GM23338 (cell line): Measurements from ENCODE around the gene EPS8L3. TPM values are rescaled to one million over a fixed set of nuclear protein-coding genes. Genes with fewer than 3 reads are reported as not detected.

ENCODE experiments used
- ATAC-seq: fragments of 200-7000 bp; cut with Tn5 transposase; 3 replicates; pipeline ENCODE4 v1.9.1; 2020
- DNase-seq: peaks from one replicate; pipeline ENCODE4 v3.0.0-alpha.2; 2015; ENCODE audit warnings: low spot score
- H2AFZ ChIP-seq: fragments of 200-600 bp; sonication (generic); 2 replicates; pipeline ENCODE4 v1.8.0; 2016; ENCODE audit warnings: antibody characterized with exemption, mild to moderate bottlenecking, moderate library complexity
- H3F3A ChIP-seq: fragments of 200-600 bp; sonication (generic); replicated peaks from 2 replicates; pipeline ENCODE4 v1.8.0; 2017; ENCODE audit warnings: antibody characterized with exemption, mixed run types, low read depth
- H3K27ac ChIP-seq: fragments of 200-600 bp; sonication (generic); 2 replicates; pipeline ENCODE4 v1.6.1; 2016; ENCODE audit warnings: low read depth
- H3K27me3 ChIP-seq: fragments of 200-600 bp; sonication (generic); 2 replicates; pipeline ENCODE4 v1.8.0; 2016; ENCODE audit warnings: mild to moderate bottlenecking, mixed run types, moderate library complexity; ENCODE audit not compliant: insufficient read depth
- H3K36me3 ChIP-seq: fragments of 200-600 bp; sonication (generic); 2 replicates; pipeline ENCODE4 v1.8.0; 2016; ENCODE audit warnings: mild to moderate bottlenecking; ENCODE audit not compliant: insufficient read depth
- H3K4me1 ChIP-seq: fragments of 200-600 bp; sonication (generic); 2 replicates; pipeline ENCODE4 v1.8.0; 2016; ENCODE audit warnings: mild to moderate bottlenecking, moderate library complexity; ENCODE audit not compliant: insufficient read depth
- H3K4me2 ChIP-seq: fragments of 200-600 bp; sonication (generic); 2 replicates; pipeline ENCODE4 v1.7.1; 2017; ENCODE audit warnings: mixed run types
- H3K4me3 ChIP-seq: fragments of 200-600 bp; sonication (generic); 2 replicates; pipeline ENCODE4 v1.6.1; 2016; ENCODE audit warnings: mixed run types
- H3K79me2 ChIP-seq: fragments of 200-600 bp; sonication (generic); replicated peaks from 2 replicates; pipeline ENCODE4 v1.8.0; 2017; ENCODE audit warnings: mild to moderate bottlenecking; ENCODE audit not compliant: insufficient read depth
- H3K9me2 ChIP-seq: fragments of 200-600 bp; sonication (generic); 2 replicates; pipeline ENCODE4 v1.8.0; 2017; ENCODE audit not compliant: insufficient read depth
- H4K20me1 ChIP-seq: fragments of 200-600 bp; sonication (generic); replicated peaks from 2 replicates; pipeline ENCODE4 v1.8.0; 2017; ENCODE audit warnings: mild to moderate bottlenecking; ENCODE audit not compliant: insufficient read depth
- H3K27ac Mint-ChIP-seq: 2 replicates; pipeline ENCODE4 v1.8.0; 2020; ENCODE audit warnings: inconsistent platforms, mild to moderate bottlenecking, moderate library complexity, mixed read lengths
- H3K27me3 Mint-ChIP-seq: 3 replicates; pipeline ENCODE4 v1.8.0; 2022; ENCODE audit warnings: low read depth, mild to moderate bottlenecking, moderate library complexity, mixed read lengths, inconsistent platforms; ENCODE audit not compliant: insufficient read depth, poor library complexity
- H3K36me3 Mint-ChIP-seq: 3 replicates; pipeline ENCODE4 v1.8.0; 2021; ENCODE audit warnings: low read depth, mild to moderate bottlenecking, inconsistent platforms, moderate library complexity, mixed read lengths
- H3K4me1 Mint-ChIP-seq: 3 replicates; pipeline ENCODE4 v1.8.0; 2020; ENCODE audit warnings: mild to moderate bottlenecking, inconsistent platforms, mixed read lengths
- H3K4me3 Mint-ChIP-seq: 3 replicates; pipeline ENCODE4 v1.8.0; 2021; ENCODE audit warnings: moderate library complexity, mild to moderate bottlenecking, inconsistent platforms, mixed read lengths
- H3K9me3 Mint-ChIP-seq: 3 replicates; pipeline ENCODE4 v1.8.0; 2020; ENCODE audit warnings: moderate library complexity, mild to moderate bottlenecking, inconsistent platforms, mixed read lengths
- CREB1 ChIP-seq: fragments of 250-450 bp; sonication (Bioruptor Pico); IDR thresholded peaks from 2 replicates; pipeline ENCODE4 v1.5.0; 2020; ENCODE audit warnings: low read depth, mild to moderate bottlenecking, moderate library complexity
- EZH2 ChIP-seq: fragments of 200-600 bp; sonication (generic); IDR thresholded peaks from one replicate; pipeline ENCODE4 v1.8.0; 2017; ENCODE audit warnings: antibody characterized with exemption, mild to moderate bottlenecking, low read depth; ENCODE audit not compliant: unreplicated experiment
- EZH2phosphoT487 ChIP-seq: fragments of 200-600 bp; sonication (generic); IDR thresholded peaks from one replicate; pipeline ENCODE4 v1.8.1; 2018; ENCODE audit warnings: antibody characterized with exemption; ENCODE audit not compliant: unreplicated experiment
- JUNB ChIP-seq: IDR thresholded peaks from one replicate; pipeline ENCODE4 v1.6.1; 2016; ENCODE audit warnings: antibody characterized with exemption; ENCODE audit not compliant: unreplicated experiment
- POLR2AphosphoS5 ChIP-seq: IDR thresholded peaks from 2 replicates; pipeline ENCODE4 v1.6.1; 2016; ENCODE audit warnings: antibody characterized with exemption, low read depth
- STAT1 ChIP-seq: IDR thresholded peaks from one replicate; pipeline ENCODE4 v1.6.1; 2016; ENCODE audit warnings: antibody characterized with exemption; ENCODE audit not compliant: unreplicated experiment
- ZNF114 ChIP-seq: fragments of 250-450 bp; sonication (Bioruptor Pico); IDR thresholded peaks from 2 replicates; pipeline ENCODE4 v1.5.0; 2020; ENCODE audit warnings: mild to moderate bottlenecking, moderate library complexity
- ZNF331 ChIP-seq: fragments of 250-450 bp; sonication (Bioruptor Pico); IDR thresholded peaks from 2 replicates; pipeline ENCODE4 v1.5.0; 2020; ENCODE audit warnings: low read depth, mild to moderate bottlenecking, moderate library complexity
- polyA plus RNA-seq: library from polyadenylated mRNA; unstranded; fragments of >200 nt; fragmentation: Nextera tagmentation; extraction: Ambion mirVana; gene quantifications from 2 replicates; pipeline ENCODE4 v1.2.1, GENCODE V29; 2016
- total RNA-seq: library from RNA; depleted of rRNA; stranded (reverse); fragments of >200 nt; shearing (Covaris generic); gene quantifications from 2 replicates; pipeline ENCODE4 v1.2.3, GENCODE V29; 2014
- TF ChIP-seq, protein P1 (sequence below), 2 experiments: fragments of 200-600 bp in 1 of 2; sonication (generic) in 1 of 2; conservative IDR thresholded peaks; 2 replicates each; pipeline versions ENCODE4 v1.5.1 to v1.6.1; 2016 to 2017; ENCODE audit warnings: antibody characterized with exemption in 2 of 2, low read depth in 2 of 2, mild to moderate bottlenecking in 2 of 2, moderate library complexity in 1 of 2
- TF ChIP-seq, protein P2 (sequence below): IDR thresholded peaks from 2 replicates; pipeline ENCODE4 v1.6.1; 2016; ENCODE audit warnings: antibody characterized with exemption

Gene EPS8L3
- total and polyA plus RNA-seq, 2 experiments from 2014 or later: not detected

DNA sequence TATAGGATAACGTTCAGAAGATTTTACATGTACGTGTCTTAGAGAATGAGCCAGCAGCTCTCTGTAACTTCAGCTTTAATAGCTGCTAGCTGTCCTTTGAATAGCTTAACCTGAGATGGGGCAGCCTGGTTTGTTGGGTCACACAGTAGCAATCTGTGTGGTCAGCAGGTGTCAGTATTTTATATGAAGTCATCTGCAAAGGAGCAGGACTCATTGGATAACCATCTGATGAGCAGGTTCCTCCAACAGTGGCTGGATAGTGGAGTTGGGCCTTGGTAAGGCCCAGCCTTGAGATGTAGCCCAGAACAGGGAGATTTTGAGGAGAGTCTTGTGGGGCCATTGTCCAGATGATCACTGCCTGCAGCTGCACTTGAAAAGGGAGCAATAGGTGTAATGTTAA, 45.2 kb downstream of the EPS8L3 start:
- Histone ChIP-seq H3K9me2 (no peaks in the 10 kb centered on the region), H3K79me2 (no peaks in the 10 kb centered on the region), H3K27me3 (no peaks in the 10 kb centered on the region), H2AFZ (no peak overlapping the region), H3K27ac (no peak overlapping the region), H3K4me1 (no peaks in the 10 kb centered on the region; the same call in 1 of the 2 replicates), H3K36me3 (no peaks in the 10 kb centered on the region), H4K20me1 (no peaks in the 10 kb centered on the region), H3K4me2 (no peak overlapping the region), H3K4me3 (no peak overlapping the region), H3F3A (no peaks in the 10 kb centered on the region)
- peaks cover 1% of the 10 kb centered on the region for H3K27me3 Mint-ChIP-seq
- no peaks in the 10 kb centered on the region; the same call in 2 of the 3 replicates for H3K4me1 Mint-ChIP-seq
- H3K4me3 Mint-ChIP-seq: no peak overlapping the region
- no peaks in the 10 kb centered on the region; the same call in 2 of the 3 replicates for H3K9me3 Mint-ChIP-seq
- ATAC-seq (peak; percentile 67), DNase-seq (no peak)
- no peak overlapping the region for H3K27ac Mint-ChIP-seq
- TF ChIP-seq CREB1 (CRISPR knock-in tag): no peak
- TF ChIP-seq, protein P1, sequence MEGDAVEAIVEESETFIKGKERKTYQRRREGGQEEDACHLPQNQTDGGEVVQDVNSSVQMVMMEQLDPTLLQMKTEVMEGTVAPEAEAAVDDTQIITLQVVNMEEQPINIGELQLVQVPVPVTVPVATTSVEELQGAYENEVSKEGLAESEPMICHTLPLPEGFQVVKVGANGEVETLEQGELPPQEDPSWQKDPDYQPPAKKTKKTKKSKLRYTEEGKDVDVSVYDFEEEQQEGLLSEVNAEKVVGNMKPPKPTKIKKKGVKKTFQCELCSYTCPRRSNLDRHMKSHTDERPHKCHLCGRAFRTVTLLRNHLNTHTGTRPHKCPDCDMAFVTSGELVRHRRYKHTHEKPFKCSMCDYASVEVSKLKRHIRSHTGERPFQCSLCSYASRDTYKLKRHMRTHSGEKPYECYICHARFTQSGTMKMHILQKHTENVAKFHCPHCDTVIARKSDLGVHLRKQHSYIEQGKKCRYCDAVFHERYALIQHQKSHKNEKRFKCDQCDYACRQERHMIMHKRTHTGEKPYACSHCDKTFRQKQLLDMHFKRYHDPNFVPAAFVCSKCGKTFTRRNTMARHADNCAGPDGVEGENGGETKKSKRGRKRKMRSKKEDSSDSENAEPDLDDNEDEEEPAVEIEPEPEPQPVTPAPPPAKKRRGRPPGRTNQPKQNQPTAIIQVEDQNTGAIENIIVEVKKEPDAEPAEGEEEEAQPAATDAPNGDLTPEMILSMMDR (conservative IDR thresholded peaks at IDR 0.05; ENCODE audit: low read depth in 2 of 2): peak in 1 of 2 experiments; percentile 38; a peak in 2 of 4 replicates
- TF ChIP-seq, protein P2, sequence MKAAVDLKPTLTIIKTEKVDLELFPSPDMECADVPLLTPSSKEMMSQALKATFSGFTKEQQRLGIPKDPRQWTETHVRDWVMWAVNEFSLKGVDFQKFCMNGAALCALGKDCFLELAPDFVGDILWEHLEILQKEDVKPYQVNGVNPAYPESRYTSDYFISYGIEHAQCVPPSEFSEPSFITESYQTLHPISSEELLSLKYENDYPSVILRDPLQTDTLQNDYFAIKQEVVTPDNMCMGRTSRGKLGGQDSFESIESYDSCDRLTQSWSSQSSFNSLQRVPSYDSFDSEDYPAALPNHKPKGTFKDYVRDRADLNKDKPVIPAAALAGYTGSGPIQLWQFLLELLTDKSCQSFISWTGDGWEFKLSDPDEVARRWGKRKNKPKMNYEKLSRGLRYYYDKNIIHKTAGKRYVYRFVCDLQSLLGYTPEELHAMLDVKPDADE: no peak
- no peaks in the 10 kb centered on the region for H3K36me3 Mint-ChIP-seq

DNA sequence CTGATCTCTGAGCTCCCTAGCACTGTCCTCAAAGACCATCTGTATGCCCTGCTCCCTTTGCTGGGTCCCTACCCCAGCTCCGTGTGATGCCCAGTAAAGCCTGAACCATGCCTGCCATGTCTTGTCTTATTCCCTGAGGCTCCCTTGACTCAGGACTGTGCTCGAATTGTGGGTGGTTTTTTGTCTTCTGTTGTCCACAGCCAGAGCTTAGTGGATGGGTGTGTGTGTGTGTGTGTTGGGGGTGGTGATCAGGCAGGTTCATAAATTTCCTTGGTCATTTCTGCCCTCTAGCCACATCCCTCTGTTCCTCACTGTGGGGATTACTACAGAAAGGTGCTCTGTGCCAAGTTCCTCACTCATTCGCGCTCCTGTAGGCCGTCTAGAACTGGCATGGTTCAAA, 46.0 kb downstream of the EPS8L3 start:
- H3K27ac ChIP-seq: no peak overlapping the region
- no peaks in the 10 kb centered on the region for H3K4me1 ChIP-seq
- no peak overlapping the region for H3K4me3 ChIP-seq
- H3K36me3 ChIP-seq: no peaks in the 10 kb centered on the region
- H3K4me3 Mint-ChIP-seq: no peak overlapping the region
- no peaks in the 10 kb centered on the region for H3F3A ChIP-seq
- no peaks in the 10 kb centered on the region for H3K27me3 ChIP-seq
- no peaks in the 10 kb centered on the region for H3K9me2 ChIP-seq
- H4K20me1 ChIP-seq: no peaks in the 10 kb centered on the region
- H3K9me3 Mint-ChIP-seq: no peaks in the 10 kb centered on the region; the same call in 2 of the 3 replicates
- H2AFZ ChIP-seq: no peak overlapping the region
- H3K36me3 Mint-ChIP-seq: no peaks in the 10 kb centered on the region
- H3K27me3 Mint-ChIP-seq: peaks cover 3% of the 10 kb centered on the region
- H3K4me2 ChIP-seq: no peak overlapping the region
- H3K79me2 ChIP-seq: no peaks in the 10 kb centered on the region
- no peak overlapping the region for H3K27ac Mint-ChIP-seq
- ATAC-seq (no peak), DNase-seq (no peak)
- no peaks in the 10 kb centered on the region; the same call in 2 of the 3 replicates for H3K4me1 Mint-ChIP-seq
- TF ChIP-seq EZH2 (no peak), EZH2phosphoT487 (no peak), ZNF114 (CRISPR knock-in tag) (no peak), CREB1 (CRISPR knock-in tag) (no peak), POLR2AphosphoS5 (no peak), JUNB (no peak), STAT1 (no peak), ZNF331 (CRISPR knock-in tag) (no peak)
- TF ChIP-seq, protein P2: no peak
- TF ChIP-seq, protein P1 (conservative IDR thresholded peaks at IDR 0.05; ENCODE audit: low read depth in 2 of 2): no peak
